ENCODE data around the gene CDH23.

CDH23 gene

DNA sequence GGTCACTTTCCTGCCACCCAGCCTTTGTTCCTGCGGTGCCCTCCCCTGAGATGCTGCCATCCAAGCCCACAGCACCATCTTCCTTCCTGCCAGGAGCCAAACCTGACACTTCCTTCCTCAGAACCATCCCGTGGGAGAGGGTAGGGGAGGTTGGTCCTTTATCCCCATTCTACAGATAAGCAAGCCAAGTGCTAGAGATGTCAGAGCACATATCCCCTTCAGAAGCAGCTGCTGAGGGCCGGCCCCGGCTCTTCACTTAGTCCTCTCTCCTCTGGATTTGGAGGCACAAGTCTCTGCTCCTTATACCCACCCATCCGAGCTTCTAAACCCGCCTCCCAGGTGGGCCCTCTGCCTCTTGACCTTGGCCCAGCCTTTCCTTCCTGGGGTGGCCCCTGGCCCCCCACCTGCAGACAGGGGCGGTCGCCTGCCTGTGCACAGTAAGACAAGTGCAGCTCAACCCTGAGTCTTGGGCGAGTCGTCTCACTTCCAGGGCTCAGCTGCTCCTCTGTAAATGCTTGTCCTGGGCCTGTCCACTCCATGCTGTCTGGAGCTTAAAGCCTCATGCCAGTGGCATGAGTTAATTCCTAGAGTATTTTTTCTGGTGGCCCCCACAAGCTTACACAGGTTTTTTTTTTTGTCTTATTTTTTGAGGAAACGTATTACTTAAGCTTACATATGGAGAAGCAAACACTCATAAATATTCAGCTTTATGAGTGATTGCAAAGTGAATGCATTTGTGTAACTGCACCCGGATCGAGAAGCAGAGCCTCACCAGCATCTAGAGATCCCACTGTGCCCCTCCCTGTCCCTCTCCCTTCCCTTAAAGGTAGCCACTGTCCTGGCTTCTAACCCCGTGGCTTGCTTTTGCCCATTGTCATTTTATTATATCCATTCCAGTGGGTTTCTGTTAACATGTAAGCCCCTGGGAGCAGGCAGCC lies 125.1 kb downstream of the CDH23 start:
- no peak for DNase-seq

- no peak for DNase-seq
These were observed 125.9 kb downstream of the CDH23 start for GRCh38 chr10:71522442-71523144.

DNA sequence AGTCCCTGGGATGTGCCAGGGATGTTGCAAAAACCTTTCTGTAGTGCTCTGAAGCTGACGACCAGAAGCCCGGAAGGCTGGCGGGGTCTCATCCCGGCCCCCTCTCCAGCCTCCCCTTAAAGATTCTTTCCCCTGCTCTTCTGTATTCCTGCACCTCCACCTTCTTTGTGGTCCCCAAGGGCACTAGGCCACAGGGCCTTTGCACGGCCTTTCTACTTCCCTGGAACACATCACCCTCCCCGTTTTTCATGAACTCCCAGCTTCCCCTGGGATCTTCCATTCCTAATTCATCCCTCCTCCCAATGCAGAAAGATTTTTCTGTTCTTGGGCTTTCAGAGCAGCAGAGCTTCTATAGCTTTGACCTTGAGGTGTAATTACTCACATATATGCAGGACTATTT lies 127.0 kb downstream of the CDH23 start:
- no peak for DNase-seq

DNA sequence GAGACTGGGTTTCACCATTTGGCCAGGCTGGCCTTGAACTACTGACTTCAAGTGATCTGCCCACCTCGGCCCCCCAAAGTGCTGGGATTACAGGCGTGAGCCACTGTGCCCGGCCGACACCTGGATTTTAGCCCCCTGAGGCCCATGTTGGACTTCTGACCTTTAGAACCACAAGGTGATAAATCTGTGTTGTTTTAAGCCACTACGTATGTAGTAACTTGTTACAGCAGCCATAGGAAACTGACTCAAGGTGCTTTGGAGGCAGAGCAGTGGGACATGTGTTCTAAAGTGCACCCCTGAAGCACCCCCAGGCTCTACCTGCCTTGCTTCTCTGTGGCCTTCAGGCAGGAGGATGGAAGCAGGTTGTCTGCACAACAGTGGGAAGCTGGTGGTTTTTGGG lies 128.4 kb downstream of the CDH23 start:
- no peak for DNase-seq

GRCh38 chr10:71525721-71526120 lies 129.0 kb downstream of the CDH23 start:
- DNase-seq = no peak

GRCh38 chr10:71526653-71527052 lies 129.9 kb downstream of the CDH23 start:
- no peak for DNase-seq

GRCh38 chr10:71527135-71527534 lies 130.4 kb downstream of the CDH23 start:
- DNase-seq = no peak

GRCh38 chr10:71528371-71529206 lies 131.9 kb downstream of the CDH23 start:
- no peak for DNase-seq

GRCh38 chr10:71529207-71529827 lies 132.6 kb downstream of the CDH23 start:
- no peak for DNase-seq

GRCh38 chr10:71530781-71531180 lies 134.1 kb downstream of the CDH23 start:
- DNase-seq = no peak

- peak; percentile 75 for DNase-seq
These were observed 135.0 kb downstream of the CDH23 start for GRCh38 chr10:71531485-71532446.

DNA sequence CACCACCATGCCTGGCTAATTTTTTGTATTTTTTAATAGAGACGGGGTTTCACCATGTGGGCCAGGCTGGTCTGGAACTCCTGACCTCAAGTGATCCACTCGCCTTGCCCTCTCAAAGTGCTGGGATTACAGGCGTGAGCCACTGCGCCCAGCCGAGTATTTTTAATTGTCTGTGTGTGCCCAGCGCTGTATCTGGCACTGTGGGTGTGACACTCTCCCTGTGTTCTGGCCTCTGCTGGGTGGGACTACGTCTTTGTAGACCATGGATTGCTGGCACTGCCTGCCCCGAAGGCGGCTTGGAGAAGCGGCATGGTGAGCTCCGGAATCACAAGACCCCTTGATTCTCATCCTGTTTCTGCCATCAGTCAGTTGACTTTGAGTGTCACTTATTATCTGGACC lies 136.2 kb downstream of the CDH23 start:
- no peak for DNase-seq

GRCh38 chr10:71533936-71534335 lies 137.2 kb downstream of the CDH23 start:
- no peak for DNase-seq

- no peak for DNase-seq
These were observed 138.0 kb downstream of the CDH23 start for GRCh38 chr10:71534568-71535194.

GRCh38 chr10:71536332-71536731 lies 139.6 kb downstream of the CDH23 start:
- DNase-seq = no peak

GRCh38 chr10:71537125-71537524 lies 140.4 kb downstream of the CDH23 start:
- no peak for DNase-seq

GRCh38 chr10:71537681-71538080 lies 141.0 kb downstream of the CDH23 start:
- DNase-seq = no peak

- no peak for DNase-seq
These were observed 142.0 kb downstream of the CDH23 start for GRCh38 chr10:71538608-71539260.

- no peak for DNase-seq
These were observed 142.9 kb downstream of the CDH23 start for GRCh38 chr10:71539442-71540118.

DNA sequence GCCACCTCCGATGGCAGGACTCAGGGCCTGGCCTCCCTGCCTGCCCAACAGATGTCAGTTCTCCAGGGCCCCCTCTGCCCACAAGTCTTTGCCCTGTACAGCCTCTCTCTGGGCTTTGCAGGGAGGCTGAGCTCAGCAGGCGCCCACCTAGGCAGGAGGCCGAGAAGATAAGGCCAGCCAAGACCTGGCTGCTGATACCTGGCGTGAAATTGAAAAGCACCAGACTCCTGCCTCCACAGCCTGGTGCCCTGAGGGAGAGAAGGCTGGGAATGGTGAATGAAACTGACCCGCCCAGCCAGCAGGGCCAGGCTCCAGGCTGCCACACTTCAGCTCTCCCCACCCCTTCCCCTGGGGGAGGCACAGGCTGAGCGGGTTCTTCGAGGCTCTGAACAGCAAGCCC lies 145.8 kb downstream of the CDH23 start:
- DNase-seq = no peak
